GM21825 (cell line): Measurements from ENCODE around the gene PTMS.
A peak's percentile ranks its signal among the peaks of the same experiment; 100 is the strongest.
"Not testable (repeated sequence)": the region's sequence is repeated elsewhere in the genome, so short reads cannot be mapped to it uniquely, and the experiment has no call there.

Experiments
- ATAC-seq: cut with Tn5 transposase; IDR thresholded peaks from one replicate; pipeline ENCODE4 v1.9.1; 2021; ENCODE audit warnings: mild to moderate bottlenecking, moderate library complexity; ENCODE audit not compliant: unreplicated experiment

Gene PTMS, protein sequence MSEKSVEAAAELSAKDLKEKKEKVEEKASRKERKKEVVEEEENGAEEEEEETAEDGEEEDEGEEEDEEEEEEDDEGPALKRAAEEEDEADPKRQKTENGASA

GRCh38 chr12:6765634-6766581, at the start of gene PTMS:
TSS of gene PTMS (plus strand) at chr12:6766363. CDS start at chr12:6766706, 343 bp downstream.
- ATAC-seq = peak; percentile 17

DNA sequence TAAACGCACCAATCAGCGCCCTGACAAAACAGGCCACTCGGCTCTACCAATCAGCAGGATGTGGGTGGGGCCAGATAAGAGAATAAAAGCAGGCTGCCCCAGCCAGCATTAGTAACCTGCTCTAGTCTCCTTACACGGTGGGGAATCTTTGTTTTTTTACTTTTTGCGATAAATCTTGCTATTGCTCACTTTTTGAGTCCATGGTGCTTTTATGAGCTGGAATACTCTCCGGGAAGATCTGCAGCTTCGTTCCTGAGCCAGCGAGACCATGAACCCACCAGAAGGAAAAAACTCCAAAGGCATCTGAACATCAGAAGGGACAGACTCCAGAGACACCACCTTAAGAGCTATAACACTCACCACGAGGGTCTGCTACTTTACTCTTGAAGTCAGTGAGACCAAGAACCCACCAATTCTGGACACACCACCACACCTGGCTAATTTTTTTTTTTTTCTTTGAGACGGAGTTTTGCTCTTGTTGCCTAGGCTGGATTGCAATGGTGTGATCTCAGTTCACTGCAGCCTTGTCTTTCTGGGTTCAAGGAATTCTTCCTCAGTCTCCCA, 49.2 kb upstream of the PTMS start:
- no peak for ATAC-seq

DNA sequence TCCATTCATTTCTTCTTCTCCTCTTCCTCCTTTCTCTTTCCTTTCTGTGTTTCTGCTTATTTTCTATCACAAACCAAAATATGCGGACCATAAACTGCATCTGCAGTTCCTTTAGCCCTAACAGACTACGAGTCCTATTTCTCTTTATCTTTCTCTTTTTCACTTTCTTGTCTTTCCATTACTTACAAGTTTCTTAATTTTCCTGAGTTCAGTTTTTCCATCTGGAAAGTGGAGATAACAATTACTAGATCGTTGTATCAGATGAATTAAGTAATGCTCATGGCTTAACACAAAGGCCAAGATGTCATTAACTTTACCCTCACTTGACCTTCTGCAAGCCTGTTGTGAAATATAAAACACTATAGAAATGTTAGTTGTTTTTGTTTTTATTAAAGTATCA, 43.3 kb upstream of the PTMS start:
- no peak for ATAC-seq

DNA sequence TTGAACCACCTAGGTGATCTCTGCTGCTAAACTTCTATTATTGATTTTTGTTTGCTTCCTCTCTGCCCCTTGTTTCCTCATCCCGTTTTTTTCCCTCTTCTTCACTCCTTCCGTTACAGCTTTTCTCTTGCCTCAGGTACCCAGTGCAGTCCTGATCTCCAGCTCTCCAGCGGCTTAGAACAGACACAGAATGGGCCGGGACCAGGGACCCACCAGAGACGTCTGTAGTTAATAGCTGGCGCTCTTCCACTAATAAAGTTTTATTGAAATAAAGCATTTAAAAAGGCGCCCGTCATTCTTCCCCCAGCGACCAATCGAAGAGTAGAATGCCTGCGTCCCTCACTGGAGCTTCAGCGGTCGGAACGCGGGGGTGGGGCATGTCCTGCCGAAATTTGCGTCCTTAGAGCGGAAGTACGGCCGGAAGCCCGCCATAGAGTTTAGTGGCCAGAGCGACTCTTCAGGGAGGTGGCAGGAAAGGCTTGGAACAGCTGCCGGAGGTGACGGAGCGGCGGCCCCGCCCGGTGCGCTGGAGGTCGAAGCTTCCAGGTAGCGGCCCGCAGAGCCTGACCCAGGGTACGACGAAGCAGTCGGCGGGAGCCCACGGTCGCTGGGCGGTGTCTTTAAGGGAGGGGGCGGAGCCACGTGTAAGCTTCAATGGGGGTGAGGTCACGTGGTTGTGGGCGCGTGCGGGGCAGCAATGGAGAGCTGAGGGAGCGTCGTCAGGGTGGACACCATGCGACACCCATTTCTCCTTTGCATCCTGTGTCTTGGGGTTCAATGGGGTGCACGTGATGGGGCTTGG, 42.4 kb upstream of the PTMS start, which contains the start of gene COPS7A:
Gene COPS7A (plus strand): TSS at position 440 of the 802 bp plus-strand sequence. CDS start 611 bp downstream, outside the sequence.
- ATAC-seq = peak; percentile 93

DNA sequence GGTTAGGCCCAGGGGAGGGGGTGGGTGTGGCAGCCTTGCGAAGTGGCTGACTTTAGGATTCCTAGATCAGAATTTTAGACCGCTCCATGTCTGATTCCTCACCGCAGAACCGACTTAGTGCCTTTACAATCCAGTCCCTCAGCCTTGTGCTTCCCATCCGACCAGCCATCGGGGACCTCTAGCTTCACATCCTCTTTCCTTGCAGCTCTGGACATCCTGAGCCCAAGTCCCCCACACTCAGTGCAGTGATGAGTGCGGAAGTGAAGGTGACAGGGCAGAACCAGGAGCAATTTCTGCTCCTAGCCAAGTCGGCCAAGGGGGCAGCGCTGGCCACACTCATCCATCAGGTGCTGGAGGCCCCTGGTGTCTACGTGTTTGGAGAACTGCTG, 41.8 kb upstream of the PTMS start:
- ATAC-seq = peak; percentile 20

- ATAC-seq = no peak
Observed at GRCh38 chr12:6725350-6725749, 40.8 kb upstream of the PTMS start.

- no peak for ATAC-seq
Observed at GRCh38 chr12:6729186-6729585, 37.0 kb upstream of the PTMS start.

- ATAC-seq = no peak
Observed at GRCh38 chr12:6730169-6730568, 36.0 kb upstream of the PTMS start.

DNA sequence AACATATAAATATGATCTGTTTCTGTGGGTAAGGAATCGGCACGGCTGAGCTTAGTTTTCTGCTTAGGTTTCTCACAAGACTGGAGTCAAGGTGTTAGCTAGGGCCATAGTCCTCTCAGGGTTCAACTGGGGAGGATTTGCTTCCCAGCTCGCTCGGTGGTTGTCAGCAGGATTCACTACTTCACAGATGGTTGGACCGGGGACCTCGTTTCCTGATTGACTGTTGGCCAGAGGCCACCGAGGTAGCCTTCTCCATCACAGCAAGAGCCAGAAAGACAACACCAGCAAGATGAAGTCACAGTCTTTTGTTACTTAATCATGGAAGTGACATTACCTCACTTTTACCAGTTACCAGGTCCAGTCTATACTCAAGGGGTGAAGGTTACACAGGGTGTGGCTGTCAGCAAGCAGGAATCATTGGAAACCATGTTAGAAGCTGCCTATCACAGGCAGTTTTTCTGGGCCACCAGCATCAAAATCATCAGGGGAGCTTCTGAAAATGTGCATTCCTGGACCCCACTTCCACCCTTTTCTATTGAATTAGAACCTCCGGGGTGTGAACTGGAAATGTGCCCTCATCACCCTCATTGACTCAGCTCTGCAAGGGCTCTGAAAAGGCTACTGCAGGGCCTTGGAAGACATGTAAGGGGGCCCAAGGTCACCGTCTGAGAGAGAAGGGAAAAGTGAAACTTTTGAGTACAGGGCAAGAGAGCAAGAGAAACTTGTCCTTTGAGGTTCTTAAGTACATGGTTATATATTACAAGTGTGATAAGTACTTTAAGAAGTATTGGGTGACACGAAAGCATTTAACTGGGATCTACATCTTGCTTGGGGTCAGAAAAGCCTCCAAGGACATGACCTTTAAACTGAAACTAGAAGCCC, 31.4 kb upstream of the PTMS start:
- ATAC-seq = no peak

GRCh38 chr12:6735448-6736191, 30.5 kb upstream of the PTMS start:
- ATAC-seq = no peak

DNA sequence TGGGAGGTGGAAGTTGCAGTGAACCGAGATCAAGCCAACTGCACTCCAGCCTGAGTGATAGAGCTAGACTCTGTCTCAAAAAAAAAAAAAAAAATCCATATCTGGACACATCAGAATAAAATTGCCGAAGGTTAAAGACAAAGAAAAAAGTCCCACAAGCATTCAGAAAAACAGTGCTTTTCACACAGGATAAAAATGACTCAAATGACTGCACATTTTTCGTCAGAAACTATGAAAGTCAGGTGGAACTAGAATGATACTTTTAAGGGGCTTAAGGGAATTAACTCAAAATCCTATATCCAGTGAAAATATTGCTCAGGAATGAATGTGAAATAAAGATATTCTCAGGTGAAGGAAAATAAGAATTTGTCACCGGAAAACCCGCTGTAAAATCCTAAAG, 29.4 kb upstream of the PTMS start:
- no peak for ATAC-seq

GRCh38 chr12:6742080-6742479, 24.1 kb upstream of the PTMS start:
- ATAC-seq = not testable (repeated sequence)

- ATAC-seq = no peak
Observed at GRCh38 chr12:6742834-6743233, 23.3 kb upstream of the PTMS start.

- ATAC-seq = not testable (repeated sequence)
Observed at GRCh38 chr12:6743300-6743699, 22.9 kb upstream of the PTMS start.

DNA sequence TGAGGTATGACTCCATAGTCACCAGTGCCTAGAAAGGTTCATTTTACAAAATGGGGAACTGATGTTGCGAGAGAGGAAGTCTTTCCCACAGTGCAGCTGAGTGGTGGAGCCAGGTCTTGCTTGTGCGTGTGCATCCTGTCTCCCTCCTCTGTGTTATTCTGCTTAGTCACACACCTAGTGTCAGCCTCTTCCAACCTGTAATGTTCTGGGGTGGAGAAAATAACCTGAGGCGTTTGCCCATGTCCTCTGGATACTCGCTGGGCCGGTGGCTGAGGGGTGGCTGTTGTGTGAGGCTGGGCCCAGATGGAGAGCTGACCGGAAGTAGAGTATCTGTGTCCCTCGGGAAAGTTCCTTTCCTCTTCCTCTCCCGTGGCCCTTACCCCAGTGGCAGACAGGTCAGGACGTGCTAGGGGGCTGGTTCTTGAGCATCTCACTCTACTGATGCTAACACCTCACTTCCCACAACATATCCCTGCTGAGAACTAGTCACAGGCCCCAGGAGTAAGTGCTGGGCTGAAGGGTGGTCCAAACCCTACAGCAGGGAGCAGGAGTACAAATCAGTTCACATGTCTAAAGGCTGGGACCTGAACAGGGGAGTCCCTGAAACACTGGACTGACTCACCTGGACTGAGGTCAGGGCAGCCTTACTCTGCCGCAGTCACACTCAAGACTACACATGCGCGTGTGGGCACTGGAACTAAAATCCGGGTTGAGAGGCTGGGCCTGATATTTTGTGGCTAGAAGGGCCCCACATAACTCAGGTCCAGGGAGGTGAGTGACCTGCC, 20.2 kb upstream of the PTMS start:
- no peak for ATAC-seq

DNA sequence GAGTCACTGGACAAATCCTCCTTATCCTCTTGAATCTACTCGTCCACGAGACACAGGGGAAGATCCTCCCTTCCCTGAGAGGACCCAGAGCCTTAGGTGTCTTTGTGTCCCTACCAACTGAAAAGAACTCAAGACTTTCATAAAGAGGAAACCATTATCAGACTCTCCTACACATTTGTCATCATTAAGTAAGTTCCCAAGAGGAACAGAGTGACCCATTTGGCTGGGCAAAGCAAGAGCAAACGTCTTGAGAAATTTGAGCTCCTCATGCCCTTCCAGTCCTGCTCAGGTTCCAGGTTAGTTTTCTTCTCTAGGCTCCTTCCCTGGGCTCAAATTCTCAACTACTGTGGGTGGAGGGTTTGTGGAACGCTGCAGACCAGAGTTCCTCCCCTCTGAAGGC, 18.9 kb upstream of the PTMS start:
- ATAC-seq = no peak

DNA sequence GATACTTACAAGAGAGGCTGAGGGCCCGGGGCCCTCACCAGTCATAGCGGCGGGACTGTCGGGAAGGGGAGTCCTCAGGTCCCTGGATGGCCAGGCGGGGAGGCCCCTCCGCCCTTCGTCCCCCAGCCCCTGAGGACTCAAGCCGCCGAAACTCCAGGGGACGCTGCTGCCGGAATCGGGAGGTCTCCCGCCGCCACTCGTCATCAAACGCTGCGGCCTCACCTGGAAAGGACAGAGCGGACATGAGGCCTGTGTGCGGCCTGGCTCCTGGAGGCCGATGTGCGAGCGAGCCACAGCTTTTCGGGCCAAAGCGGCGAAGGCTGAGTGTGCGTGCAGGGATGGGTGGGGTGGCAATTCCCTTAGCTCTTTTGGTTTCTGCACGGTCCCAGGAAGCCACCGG, 17.4 kb upstream of the PTMS start:
- no peak for ATAC-seq

DNA sequence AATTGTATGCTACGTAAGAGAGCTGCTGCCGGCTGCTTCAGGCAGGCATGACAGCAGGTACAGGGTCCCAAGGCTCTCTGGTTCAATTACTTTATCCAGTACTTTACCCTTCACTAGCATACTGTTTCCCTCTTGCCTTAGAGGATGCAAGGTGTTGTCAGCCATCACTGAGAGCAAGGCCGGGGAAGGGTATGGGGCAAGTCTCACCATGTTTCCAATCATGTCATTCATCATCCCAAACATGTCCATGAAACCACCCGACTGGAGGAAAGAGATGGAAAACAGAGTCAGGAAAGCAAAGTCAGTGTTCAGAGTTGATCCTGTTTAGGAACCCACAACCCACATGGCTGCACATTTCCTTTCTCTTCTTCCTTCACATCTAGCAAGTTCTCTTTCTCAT, 15.7 kb upstream of the PTMS start:
- ATAC-seq = no peak

DNA sequence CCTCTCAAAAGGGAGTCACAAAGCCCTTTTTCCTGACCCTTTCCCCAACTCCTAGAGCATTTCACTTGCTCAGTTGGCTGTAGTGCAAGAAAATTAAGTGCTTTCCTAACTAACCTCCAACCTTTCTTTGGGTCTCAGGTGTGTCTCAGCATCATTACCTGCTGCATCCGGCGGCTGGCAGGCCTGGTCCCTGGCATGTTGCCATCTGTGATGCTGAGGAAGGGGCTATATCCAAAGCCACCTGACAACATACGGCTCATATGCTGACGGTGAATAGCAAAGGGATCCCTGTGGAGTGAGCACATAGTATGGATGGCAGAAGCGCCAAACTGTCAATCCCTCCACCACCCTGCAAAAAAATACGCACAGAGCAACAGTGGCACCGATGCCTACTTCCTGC, 14.4 kb upstream of the PTMS start:
- no peak for ATAC-seq
